Embryonic facial prominence (tissue), 1 donor: Measurements from ENCODE around the gene MARCKS.

Source experiments
- DNase-seq: peaks from one replicate; pipeline ENCODE4 v3.0.0-alpha.2; 2016; ENCODE audit errors: extremely low spot score

MARCKS gene, protein sequence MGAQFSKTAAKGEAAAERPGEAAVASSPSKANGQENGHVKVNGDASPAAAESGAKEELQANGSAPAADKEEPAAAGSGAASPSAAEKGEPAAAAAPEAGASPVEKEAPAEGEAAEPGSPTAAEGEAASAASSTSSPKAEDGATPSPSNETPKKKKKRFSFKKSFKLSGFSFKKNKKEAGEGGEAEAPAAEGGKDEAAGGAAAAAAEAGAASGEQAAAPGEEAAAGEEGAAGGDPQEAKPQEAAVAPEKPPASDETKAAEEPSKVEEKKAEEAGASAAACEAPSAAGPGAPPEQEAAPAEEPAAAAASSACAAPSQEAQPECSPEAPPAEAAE

DNA sequence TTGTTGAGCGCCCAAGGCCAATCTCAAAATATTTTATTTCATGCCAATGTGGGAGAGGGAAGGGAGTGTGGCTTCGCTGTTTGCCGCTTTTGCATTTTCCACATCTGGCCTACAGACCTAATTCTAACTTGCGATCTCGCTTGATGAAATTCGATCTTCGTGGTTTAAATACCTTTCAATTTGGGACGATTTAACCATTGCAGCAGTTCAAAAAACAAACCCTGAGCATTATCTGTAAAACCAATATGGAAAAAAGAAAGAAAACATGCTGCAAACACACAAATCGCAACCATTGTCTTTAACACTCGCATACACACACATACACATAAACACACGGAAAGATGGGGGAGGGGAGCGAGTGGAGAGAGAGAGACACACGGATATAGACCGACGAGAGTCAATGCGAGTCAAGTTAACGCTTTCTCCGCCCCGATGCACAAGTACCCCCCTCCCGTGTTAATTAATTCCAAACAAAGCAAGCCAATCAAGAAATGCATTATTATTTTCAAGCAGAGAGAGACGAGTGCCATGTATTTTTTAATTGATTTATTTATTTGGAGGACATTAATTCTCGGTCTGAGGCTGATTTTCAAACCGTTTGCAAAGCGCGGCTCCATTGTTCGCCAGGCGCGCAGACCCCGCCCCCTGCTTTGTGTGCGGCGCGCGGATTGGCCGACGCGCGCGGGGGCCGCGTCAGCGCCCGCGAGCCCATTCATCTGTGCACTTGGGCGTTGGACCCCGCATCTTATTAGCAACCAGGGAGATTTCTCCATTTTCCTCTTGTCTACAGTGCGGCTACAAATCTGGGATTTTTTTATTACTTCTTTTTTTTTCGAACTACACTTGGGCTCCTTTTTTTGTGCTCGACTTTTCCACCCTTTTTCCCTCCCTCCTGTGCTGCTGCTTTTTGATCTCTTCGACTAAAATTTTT lies at the start of gene MARCKS:
MARCKS (plus strand) TSS at position 721 of the 931 bp plus-strand sequence. CDS start 401 bp downstream, outside the sequence.
- peak; percentile 91 for DNase-seq

DNA sequence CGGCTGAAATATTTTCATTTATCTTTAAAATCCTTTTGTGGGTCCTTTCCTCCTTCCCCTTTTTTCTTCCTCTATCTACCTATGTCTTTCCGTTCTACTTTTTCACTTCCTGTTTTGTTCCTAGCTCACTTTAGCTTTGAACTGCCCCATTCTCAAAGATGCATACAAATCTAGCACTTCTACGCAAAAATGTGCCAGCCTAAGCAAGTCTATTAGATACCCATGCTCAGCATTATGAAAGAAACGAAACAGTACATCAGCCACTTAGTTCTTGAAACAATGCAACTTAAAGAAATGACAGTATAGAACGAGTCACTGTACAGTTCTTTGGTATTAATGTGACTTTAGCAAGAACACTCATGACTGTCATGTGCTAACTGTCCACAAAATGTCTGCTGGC lies 47.3 kb upstream of the MARCKS start:
- no peak for DNase-seq

DNA sequence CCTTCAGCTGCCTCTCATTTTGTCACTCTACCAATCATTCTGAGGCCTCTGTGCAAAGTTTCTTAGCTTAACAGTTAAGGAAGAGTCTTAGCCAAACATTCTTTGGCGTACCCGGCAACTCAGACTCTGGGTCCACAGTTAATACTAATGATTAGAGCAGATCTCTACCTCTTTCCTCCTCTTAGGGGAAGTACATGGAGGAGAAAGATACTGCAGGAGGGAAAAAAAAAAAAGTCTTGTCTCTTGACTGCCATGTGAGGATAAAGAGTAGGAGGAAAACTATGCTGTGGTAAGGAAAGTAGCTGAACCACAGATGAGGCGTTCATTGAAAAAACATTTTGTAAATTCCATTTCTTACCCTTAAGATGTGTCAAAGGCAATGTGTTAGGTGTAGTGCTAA lies 44.0 kb upstream of the MARCKS start:
- no peak for DNase-seq

DNA sequence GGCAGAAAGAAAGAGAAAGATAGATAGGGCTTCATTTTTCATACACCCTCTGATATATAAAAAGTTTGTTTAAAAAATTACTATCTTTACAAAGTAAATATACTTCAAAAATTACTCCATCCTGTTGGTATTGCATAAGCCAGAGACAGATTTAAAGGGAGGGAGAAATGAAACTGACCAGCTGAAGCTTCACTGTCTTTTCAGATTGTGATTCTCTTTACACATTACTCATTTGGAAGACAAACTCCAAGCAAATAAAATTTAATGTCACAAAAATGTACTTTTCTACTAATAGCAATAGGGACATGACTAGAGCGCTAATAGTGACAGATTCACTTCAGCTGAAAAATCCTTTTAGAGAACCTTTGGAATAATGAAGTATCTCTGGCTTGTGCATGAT lies 38.6 kb upstream of the MARCKS start:
- DNase-seq: no peak

DNA sequence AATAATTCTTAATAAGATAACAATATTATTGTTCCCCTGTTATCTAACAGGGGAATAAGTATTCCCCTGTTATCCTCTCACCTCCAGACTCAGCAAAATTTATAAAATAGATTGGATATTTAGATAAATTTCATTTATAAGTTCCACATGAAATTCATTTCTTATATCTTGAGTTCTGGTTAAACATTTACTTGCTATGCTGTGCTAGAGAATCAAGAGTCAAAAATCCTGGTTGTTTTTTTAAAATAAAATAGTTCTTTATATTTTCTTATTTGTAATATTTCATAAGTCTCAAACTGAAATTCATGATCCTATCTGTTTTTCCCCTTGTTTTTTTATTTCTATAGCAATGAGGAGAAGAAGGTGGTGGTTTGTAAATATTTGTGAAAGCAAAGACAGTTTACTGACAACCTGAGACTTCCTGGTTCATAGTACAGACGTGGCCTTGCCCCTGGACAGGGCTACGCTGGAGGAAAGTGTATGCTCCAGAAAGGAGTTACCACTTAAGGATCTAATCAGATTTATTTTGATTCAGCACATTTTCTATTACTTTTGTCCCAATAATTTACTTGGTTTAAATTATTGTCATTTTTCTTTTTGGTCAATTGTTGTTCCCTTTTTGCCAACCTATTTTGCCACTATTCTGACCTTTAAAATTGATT lies 37.8 kb upstream of the MARCKS start:
- DNase-seq: no peak

DNA sequence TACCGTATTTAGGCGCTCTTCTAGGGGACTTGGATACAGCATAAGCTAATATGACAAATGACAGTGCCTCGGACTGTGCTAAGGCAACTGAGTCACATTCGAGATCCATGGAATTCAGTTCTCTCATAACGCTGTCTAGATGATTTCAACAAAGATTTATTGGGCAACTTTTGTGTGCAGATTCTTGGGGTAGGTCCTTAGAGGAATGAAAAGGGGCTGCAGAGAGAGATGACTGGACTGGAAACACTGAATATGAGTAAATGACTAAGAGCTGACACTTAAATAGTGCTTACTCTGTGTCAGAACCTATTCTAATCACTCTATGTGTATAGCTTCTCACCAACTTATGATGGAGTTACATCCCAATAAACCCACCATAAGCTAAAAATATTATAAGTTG lies 36.4 kb upstream of the MARCKS start:
- no peak for DNase-seq

DNA sequence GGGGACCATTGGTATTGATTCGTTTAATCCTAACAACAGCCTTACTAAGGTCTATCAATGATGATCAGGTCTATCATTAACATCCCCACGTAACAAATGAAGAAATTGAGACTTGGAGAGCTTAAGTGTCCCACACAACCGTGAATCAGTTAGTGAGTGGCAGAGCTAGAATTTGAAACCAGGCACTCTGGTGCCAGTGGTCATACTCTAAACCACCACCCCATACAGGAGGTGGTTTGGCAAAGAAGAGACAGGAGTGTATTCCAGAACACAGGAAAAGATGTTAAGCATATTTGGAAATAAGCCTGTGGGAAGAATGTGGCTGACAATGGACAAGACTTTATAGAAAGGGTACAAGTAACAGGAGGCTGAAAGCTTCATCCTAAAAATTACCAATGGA lies 35.7 kb upstream of the MARCKS start:
- no peak for DNase-seq

DNA sequence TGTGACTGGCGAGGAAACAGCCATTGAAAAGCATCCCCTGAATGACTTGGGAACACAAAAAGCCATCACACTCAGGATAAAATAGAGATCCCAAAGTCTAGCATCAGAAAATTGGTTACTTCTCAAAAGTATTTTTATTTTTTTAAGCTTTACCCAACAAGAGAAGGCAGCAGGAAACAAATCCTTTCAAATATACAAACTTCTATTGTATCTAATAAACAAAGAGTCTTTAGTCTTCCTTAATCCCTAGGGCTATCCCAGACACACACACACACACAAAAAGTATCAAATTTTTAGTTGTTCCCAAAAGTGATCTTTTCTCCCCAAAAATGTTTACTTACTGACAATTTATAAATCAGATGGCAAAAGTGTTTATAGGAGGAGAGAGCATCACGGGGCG lies 33.2 kb upstream of the MARCKS start:
- no peak for DNase-seq

DNA sequence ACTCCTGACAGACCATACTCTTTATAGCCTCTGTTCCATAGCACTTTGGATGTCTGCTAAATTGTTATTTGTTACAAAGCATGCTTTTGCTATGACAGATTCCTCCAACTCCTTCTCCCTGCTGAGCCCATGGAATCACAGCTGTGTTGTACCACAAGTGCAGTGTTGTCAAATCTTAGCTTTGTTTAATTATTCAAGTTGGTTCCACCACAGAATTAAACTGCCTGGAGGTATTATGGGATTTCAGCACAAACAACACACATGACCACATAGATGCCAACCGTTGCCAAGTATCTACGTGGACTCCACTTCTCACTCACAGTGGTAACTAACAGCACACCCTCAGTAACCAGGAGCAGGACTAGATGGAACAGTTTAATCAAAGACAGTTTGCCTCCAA lies 32.7 kb upstream of the MARCKS start:
- DNase-seq: no peak

DNA sequence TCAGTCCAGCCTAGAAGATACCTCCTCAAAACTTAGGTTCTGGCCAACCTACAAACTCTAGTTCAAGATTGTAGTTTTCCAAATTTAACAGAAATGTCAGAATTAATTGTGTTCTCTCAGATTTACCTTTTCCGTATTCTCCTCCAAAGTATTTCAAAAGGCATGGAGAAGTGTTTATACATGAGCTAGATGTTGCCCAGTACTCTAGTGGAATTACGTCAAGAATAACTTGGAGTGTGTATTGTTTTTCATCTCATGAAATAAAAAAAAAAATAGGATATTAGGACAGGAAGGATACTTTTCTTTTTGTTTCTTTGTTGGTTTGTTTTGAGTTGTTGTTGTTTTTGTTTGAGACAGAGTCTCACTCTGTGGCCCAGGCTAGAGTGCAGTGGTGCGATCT lies 32.3 kb upstream of the MARCKS start:
- DNase-seq: no peak

DNA sequence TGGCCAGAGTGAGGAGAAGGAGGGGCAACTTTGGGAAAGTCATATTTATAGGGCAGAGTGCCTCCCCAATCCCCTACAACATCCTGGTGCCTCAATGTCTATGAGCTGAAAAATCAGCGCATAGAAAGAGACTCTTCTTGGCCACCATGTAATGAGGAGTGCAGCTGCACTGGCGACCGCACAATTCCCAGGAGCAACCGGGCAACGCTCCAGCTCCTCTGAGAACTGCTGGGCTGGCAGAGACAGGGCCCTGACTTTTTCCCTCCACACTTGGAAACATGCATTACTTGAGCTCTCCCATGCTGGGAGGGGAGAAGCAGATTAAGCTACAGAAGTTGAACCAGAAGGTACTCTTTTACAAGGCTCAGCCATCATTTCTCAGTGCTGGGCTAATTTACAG lies 31.4 kb upstream of the MARCKS start:
- DNase-seq: peak; percentile 23

DNA sequence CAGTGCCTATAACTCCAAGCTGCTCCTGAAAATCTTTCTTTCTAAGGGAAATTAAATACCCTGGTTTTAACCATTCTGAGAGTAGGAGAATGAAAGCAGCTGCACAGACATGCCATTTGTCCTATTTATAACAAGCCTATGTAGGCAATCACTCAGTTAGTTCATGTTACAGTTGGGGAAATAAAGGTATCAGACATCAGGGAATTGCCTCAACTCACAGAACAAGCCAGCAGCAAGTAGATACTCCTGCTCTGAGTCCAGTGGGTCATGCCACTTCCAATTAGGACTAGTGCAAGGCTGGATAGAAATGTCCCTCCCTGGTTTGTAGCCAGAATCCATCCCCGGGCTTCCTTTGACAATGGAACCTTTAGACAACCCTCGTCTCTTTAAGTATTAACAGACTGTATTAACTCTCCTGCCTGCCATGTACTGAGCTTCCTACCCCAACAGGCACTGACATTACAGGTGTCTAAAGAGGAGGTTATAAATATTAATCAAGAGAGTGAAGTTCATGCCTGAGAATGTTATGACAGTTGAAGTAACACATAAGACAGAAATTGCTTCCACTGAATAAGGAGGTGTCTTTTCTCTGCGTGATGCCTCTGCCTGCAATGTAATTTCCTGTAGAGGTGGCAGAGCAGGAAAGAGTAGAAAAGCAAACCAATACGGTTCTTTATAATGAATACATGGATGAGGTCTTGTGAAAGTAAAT lies 28.0 kb upstream of the MARCKS start:
- no peak for DNase-seq

DNA sequence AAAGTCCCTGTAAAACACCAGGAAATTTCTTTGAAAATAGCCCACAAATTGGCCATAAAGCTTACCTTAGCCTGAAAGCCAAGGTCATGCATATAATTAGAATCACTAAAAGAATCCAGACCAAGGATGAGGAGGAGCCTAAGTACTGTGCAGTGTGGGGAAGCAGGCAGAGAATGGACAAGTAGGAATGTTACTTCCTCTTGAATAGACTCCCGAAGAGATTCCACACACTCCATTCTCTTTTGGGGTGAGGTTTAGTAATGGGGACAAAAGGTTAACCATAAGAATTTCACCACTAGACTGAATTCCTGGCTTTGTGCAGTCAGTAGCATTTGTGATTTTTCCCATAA lies 27.5 kb upstream of the MARCKS start:
- no peak for DNase-seq

DNA sequence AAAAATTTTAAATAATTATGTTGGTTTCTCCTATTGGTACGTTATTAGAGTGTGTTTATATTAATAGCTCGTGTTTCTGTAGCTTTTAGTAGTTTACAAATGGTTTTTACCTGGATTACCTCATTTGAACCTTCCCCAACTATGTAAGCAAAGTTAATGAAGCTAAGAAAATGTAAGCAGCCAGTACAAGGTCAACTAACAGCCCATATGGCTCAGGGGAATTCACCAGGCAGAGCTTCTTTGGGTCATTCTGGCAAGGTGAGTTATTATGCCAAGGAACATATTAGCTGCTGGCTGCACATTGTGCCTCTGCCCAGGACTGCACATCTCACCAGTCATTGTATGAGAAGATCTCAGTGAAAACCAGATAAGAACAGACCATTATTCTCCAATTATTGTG lies 27.0 kb upstream of the MARCKS start:
- no peak for DNase-seq

DNA sequence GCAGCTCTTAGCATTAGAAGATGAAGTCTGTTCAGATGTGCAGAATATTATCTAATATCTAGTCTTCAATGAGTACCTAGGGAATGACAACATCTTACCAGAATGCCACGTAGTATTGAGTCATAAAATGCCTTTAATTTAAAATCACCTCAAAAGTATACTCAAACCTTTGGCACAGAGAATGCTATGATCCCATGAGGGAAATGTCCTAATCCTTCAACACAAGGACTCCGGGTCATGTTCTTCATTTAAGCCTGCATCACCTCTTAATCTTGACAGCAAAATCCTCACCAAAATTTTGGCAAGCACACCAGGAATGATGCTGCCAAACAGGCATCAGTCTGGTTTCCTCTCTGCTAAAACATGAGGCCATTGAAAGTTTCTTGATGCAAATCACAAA lies 23.6 kb upstream of the MARCKS start:
- no peak for DNase-seq

DNA sequence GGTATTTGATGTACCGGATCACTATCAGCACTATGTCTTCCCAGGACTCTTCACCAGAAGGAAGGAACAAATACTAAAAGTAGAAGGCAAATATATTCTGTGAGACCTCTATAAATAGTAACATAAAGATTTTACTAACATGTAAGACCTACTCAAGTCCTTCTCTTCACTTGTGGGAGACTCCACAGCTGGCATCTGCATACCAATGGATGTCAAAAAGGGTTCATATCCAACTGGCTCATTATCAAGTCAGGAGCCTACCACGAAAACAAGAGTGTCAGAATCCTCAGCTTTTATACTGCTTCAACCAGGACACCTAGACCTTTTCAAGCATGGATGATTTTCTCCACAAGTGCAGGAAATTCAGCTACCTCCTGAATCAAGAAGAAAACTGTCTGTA lies 20.0 kb upstream of the MARCKS start:
- DNase-seq: no peak

DNA sequence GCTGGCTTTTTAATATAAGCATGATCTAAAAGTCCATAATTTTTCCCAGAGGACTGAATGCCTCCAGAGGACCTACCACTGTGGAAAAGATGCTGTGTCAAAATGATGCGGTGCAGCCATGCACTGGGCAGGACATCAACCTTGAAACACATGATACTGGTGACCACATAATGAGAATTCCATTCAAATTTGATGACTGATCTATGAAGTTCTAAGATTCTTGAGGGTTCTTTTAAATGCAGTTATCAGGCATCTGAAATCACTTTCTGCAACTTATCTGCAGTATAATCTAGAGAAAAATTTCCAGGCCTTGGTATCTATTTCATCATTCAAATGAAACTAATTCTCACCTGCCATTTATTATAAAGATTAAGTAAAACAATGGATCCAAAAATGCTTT lies 15.0 kb upstream of the MARCKS start:
- DNase-seq: no peak

DNA sequence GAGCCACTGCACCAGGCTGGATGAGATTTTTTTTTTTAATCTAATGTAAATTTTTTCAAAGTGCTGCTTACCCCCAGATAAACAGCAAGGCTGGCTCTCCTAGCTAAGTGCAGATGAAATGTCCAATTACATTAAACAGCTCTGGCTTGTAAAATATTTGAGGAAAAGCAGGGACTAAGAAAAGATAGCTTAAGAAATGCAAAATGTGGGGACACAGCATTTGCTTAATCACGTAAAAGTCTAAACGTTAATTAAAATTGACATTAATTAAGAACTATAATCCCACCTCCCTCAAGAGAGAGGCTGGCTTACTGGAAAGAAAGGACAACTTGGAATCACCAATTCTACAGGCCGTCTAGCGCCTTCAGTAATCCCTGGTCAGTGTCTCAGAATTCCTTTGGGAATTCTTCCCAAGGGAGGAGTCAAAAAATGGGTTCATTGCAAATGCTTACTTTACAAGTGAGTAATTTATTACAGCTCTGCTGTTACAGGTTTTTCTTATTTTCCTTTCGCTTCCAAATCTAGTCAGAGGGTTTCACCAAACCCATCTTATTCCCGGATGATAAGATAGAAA lies 13.6 kb upstream of the MARCKS start:
- no peak for DNase-seq

DNA sequence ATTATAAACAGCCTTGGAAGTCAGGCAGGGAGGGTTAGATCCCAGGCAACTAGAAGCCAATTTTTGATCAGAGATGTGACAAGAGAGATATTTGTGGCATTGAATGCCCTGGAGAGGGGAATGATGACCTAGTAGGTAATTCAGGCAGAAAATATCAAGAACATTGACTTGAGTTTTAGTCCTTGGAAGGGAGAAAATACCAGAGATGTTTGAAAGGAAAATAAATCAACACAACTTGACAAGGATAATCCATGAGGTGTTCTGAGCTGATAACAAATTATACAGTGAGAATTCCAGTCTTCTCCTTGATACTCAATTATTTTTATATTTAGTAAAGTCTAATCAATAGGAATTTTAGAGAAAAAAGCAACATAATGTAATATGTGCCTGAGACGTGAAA lies 10.6 kb upstream of the MARCKS start:
- DNase-seq: no peak

DNA sequence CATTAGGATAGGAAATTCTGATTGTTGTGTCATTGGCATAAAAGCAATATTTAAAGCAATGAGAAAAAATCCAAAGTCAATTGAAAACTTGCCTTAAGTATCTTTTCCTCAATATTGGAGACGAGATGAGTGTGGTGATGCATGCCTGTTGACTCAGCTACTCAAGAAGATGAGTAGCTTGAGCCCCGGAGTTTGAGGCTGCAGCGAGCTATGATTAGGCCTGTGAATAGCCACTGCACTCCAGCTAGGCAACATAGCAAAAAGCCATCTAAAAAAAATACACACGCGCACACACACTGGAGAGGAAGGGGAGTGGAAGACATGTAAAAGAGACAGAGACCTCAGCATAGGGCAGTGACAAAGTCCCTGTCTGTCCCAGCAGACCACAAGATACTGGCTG lies 9.7 kb upstream of the MARCKS start:
- DNase-seq: no peak

DNA sequence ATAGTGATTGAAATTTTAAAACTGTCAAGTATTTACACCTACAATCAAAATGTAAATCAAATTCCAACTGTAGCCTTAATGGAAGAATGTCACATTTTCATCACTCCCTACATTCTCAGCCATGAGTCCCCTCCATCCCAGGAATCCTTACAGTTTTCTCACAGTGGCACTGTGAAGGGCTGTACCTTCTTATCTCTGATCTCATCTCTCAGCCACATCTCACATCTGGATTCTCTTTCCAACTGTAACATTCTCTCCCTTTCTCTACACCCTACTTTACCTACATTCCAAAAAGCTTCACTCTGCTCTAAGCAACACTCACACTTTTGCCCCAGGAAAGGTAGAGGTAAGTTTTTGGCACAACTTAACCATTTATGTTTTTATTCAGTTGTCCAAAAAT lies 8.9 kb upstream of the MARCKS start:
- no peak for DNase-seq

DNA sequence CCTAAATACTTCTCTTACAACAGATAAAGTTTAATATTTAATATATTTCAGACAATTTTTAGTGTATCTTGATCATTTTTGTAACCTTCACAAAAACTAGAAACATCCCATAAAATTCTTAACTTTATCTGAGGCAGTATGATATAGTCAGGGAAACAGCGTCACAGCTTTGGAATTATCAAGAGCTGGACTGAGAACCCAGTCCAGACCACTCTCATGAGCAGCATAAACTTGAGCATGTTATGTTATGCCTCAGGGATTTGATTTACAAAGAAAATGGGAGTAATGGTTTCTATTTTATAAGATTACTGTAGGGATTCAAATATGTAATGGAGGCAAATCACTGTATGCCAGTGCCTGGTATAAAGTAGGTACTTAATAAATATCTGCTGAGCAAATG lies 8.3 kb upstream of the MARCKS start:
- DNase-seq: no peak
